Stimulated activated CD4-positive, alpha-beta T cell treated with anti-CD3 and anti-CD28 coated beads, Interleukin-1b, Interleukin-23, amount 100 ng/mL, for 48 hours (primary cell): ENCODE measurements around the gene SNAPC3.
"Not testable (repeated sequence)": the region's sequence is repeated elsewhere in the genome, so short reads cannot be mapped to it uniquely, and the experiment has no call there.

Experiments used
- DNase-seq: peaks from one replicate; pipeline ENCODE4 v3.0.0-alpha.2; 2020

The SNAPC3 gene

DNA sequence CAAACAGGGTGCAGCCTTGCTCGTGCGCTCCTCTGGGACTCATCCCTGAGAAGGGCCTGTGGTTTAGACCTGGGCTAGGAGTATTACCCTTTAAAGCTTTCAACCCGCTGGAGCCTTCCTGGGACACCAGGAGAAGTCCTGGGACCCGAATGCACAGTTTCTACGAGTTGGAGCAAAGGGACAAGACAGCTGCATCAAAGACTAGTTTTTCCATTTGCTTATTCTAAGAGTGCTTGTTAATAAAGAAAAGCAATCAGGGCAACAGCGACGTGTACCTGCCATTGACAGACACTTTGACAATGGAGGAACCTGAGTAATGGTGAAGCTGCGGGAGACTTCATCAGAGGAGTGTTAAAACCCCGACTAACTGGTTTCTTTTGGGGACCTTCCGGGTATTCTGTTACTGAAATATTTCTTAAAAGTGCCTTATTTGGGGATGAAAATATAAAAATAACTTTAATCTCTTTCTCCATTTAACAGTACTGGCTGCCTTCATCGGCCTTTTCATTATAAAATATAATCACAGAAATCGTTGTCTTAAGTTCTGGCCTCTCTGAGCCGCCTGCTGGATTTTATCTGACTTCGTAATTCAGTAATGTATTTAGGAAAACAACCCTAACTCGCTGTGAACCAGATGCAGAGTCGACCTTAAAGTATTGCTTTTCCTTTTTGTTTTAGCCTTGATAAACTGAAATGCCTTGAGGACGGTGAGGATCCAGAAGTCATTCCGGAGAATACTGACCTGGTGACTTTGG is 732 bp downstream of the SNAPC3 start:
- DNase-seq = peak; percentile 16

DNA sequence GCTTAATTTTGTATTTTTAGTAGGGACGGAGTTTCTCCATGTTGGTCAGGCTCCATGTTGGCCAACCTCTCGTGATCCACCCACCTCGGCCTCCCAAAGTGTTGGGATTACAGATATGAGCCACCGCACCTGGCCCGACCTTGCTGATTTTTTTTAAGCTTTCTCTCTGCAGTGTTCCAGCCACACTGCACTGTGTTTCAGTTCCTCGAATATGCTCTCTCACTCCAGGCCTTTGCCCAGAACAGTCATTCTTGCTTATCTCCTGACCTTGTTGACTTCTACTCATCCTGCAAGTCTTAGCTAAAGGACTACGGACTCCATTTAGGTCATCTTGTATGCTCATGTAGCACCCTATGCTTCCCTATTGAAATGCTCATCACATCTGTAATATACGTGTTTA is 3.3 kb downstream of the SNAPC3 start:
- DNase-seq = no peak

DNA sequence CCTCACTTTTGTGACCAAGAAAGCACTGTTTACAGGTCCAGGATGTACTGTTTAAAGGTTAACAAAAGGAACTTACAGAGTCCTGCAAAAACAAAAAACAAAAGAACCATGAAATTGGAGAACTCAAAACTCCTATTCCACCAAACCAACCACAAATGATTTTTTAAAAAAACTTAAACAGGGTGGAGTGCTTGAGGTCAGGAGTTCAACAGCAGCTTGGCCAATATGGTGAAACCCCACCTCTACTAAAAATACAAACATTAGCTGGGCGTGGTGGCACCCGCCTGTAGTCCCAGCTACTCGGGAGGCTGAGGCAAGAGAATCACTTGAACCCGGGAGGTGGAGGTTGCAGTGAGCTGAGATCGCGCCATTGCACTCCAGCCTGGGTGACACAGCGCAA is 5.0 kb downstream of the SNAPC3 start:
- DNase-seq = not testable (repeated sequence)

DNA sequence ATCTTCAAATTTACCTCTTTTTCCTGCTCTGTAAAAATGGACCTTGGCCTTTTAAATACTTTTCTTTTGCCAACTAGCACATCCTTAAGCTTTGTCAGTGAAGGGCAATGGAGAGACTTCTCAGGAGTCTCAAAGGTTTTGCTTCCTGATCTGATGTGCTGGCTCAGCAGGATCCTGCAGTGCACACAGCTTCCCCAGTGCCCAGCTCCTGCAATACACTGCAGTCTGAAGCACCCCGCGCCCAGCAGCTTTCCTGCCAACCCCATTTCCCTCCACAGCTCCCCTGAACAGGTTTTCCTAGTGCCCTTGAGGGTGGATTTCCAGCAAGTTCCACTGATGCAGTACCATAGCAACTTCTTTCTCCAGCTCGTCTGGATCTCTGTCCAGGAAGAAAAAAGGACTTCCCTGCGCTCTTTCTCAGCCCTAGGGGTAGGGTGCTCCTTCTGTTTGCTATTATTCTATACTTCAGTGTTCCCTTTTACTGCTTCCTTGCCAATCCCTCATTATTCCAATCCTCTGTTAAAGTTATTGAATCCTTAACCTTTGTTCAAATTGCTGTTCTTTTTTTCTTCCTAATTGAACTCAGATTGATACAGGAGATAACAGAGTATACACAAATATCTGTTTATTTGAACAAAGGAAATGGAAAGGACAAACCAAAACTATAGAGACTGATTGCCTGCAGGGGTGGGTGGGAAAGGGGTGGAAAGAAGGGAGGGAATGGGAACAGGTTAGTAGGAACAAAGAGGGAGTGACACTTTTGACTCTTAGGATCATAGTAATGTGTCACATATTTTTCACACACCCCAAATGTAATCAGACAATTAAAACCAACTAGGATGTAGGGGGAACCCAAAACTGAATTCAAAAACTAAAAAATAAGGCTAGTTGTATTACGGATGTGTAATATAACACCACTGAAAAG is 8.5 kb downstream of the SNAPC3 start:
- DNase-seq = no peak

DNA sequence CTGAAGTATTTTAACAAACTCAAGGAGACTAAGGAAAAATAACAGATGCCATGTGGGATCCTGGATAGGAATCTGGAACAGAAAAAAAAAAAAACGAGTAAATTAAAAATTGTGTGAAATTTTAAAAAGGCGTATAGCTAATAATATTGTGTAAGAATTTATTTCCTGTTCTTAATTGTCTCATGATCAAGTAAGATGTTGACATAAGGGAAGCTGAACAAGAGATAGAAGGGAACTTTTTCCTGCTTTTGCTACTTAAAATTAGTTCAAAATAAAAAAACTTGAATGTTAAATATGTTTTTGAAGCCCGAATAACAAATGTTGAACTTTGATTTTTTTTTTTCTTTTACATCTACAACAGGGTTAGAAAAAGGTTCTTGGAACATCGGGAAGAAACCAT is 10.5 kb downstream of the SNAPC3 start:
- no peak for DNase-seq

DNA sequence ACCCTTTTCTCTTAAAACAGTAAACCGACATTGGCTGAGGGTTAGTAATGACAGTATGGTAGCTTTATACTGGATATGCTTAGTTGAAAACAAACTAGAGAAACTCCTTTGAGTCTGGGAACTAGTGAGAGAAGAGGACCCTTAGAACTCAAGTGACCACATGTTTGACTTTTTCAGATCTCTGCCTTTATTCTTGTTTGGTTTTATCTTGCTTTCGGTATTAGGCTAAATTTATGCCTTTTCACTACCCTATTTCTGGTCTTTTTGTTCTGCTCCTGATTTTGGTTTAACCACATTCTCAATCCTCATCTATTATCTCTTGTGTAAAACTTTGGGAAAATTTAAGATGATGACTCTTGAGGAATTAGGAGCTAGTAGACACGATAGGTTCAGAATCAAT is 11.0 kb downstream of the SNAPC3 start:
- no peak for DNase-seq

DNA sequence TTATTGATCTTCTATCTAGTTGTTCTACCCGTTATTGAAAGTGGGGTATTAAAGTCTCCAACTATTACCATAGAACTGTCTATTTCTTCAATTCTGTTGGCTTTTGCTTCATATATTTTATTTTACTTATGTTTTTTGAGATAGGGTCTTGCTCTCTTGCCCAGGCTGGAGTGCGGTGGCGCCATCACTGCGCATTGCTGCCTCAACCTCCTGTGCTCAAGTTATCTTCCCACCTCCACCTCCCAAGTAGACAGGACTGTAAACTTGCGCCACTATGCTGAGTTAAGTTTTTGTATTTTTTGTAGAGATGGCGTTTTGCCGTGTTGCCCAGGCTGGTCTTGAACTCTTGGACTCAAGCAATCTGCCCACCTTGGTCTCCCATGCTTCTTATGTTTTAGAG is 16.2 kb downstream of the SNAPC3 start:
- no peak for DNase-seq

DNA sequence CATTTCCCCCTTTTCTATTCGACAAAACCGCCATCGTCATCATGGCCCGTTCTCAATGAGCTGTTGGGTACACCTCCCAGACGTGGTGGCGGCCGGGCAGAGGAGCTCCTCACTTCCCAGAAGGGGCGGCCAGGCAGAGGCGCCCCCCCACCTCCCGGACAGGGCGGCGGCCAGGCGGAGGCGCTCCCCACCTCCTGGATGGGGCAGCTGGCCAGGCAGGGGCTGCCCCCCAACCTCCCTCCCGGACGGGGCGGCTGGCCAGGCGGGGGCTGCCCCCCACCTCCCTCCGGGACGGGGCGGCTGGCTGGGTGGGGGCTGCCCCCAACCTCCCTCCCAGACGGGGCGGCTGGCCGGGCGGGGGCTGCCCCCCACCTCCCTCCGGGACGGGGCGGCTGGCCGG is 19.2 kb downstream of the SNAPC3 start:
- DNase-seq = not testable (repeated sequence)

DNA sequence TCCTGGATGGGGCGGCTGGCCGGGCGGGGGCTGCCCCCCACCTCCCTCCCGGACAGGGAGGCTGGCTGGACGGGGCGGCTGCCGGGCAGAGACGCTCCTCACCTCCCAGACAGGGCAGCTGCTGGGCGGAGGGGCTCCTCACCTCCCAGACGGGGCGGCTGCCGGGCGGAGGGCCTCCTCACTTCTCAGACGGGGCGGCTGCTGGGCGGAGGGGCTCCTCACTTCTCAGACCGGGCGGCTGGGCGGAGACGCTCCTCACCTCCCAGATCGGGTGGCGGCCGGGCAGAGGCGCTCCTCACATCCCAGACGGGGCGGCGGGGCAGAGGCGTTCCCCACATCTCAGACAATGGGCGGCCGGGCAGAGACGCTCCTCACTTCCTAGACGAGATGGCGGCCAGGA is 19.6 kb downstream of the SNAPC3 start:
- DNase-seq = not testable (repeated sequence)

DNA sequence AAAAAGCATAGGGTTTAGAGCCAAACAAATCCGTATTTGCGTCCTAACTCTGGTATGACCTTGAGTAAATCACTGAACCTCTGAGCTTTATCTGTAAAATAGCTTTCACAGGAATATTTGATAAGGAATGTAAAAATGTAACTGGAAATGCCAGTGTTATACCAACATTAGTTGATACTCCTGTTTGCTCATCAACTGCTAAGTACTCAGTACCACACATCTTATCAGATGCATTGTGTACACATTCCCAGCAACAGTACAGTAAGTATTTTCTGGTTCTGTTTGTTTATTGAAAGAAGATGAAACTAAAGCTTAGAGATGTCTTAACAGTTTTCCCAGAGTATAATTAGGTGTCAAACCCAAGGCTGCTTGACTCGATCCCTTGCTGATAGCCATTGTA is 21.5 kb downstream of the SNAPC3 start:
- no peak for DNase-seq

DNA sequence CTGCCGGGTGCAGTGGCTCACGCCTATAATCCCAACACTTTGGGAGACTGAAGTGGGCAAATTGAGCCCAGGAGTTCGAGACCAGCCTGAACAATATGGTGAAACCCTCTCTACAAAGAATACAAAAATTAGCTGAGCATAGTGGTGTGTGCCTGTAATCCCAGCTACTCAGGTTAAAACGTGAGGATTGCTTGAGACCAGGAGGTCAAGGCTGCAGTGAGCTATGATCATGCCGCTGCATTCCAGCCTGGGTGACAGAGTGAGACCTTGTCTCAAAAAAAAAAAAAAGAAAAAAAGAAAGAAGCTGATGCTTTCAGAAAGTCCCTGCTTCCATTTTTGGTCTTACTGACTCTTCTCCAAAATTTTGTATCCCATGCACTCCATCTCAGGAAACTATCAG is 31.3 kb downstream of the SNAPC3 start:
- DNase-seq = no peak

DNA sequence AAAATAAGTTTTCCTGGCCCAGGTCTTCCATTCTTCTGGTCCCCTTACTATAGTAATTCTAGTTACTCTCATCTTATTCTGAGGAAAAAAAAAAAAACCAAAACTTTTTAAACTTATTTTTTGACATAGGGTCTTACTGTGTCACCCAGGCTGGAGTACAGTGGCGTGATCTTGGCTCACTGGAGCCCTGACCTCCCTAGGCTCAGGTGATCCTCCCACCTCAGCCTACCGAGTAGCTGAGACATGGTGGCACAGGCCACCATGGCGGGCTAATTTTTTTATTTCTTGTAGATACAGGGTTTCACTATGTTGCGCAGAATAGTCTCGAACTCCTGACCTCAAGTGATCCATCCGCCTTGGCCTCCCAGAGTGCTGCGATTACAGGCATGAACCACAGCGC is 38.4 kb downstream of the SNAPC3 start:
- DNase-seq = no peak

DNA sequence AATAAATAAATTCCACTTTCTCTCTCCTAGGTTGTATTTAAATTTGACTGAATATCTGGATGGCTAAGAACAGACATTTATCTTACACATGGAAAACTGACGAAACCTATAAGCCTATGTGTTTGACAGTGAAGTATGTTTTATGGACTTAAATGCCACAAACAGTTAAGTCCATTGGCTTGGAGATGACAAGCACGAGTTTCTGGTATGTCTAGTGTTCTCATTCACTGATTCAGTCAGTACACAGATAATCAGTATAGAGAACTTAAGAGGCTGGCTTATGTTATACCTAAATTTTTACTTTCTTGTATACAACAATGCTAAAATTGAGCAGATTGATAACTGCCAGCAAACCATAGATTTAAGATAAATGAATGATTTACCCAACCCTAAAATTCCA is 38.9 kb downstream of the SNAPC3 start:
- DNase-seq = no peak

DNA sequence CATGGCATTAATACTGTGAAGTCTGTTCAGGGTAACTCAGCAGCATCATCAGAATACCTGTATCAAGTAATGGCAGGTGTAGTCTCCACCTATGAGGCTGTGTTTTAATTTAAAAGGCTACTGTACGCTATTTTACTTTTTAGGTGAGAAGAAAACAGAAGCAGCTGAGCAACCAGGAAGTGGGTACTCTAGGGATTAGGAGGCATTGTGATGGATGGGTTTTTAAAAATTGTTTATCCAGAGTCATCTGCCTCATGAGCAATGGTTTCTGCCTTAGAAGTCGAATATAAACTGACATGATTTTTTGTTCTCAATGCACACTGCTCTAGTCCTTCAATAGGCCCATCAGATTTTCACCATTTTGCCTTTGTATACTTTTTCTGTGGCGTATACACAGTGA is 45.5 kb downstream of the SNAPC3 start:
- no peak for DNase-seq

DNA sequence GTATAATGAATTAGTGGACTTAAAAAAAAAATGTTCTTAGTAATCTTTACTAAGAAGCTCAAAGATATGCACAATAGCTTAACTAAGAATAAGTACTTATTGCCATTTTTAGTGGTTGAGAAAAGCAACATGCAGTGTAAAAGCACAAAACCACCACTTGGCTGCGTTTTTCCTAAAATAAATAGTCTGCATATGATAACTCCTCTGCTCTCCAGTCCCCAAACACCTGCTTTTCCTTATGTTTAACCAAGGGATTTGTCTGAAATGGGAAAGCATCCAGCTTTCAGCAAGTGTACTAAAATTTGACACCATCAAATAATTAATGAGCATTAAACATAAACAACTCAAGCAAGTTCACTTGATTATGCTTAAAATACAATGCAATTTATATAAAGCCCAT is 46.7 kb downstream of the SNAPC3 start:
- no peak for DNase-seq

DNA sequence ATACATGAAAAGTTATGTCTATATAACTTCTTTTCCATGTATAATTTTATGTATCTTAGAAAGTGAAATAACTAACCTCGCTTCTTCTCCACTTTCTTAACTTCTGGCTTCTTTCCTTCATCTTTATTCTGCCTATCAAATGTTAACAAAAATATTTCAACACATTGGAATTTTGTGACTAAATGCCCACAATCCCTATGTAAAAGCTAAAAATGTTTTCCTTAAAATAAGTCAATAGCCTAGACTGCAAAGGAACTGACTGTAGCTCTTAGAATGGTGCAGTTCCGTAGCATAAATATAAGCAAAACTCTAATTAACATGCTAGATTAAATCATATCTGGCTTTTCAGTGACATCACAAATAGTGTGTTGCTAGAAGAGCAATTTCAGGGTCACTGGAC is 47.2 kb downstream of the SNAPC3 start:
- DNase-seq = no peak

DNA sequence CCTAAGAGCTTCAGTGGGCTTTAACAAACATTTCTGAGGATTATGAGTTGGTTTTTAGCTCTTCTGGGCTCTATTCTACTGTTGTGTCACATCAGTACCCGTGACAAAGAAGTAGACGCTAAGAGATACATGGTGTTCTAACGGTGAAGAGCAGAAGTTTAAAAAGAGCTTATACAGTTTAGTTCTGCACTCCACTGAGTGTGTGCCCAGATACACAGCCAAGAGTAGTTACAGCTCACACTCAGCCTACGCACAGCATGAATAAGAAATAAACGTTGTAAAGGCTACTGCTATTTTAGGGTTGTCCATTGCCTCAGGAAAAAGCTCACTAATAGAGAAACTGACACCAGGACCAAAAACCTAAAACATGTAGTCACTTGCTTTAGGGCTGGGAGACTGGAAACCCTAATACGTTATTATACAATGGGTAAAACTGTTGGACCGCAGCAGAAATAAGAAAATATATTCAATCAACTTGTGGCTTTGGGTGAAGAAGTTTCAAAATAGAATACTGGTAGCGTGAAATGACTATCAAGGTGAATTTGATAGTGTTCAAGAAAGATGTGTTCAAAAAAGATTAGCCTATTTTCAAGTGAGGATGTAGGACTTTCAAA is 53.4 kb downstream of the SNAPC3 start:
- no peak for DNase-seq

DNA sequence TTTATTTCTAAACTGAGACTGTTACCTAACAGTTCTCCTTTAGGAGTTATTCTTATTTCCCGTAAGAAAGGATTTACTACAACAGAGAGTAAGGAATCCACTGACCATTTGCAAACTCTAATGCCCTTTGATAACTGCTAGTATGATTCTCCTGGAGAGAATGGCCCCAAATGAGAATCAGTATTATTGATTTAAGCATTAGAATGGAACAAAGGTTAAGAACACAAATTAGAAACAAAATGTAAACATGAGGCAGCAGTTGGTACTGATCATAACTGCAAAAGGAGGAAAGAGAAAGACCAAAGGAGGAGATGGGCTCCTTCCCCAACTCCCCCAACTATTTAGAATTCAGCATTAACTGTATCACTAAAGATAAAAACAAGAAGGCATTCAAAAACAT is 57.4 kb downstream of the SNAPC3 start:
- DNase-seq = no peak

DNA sequence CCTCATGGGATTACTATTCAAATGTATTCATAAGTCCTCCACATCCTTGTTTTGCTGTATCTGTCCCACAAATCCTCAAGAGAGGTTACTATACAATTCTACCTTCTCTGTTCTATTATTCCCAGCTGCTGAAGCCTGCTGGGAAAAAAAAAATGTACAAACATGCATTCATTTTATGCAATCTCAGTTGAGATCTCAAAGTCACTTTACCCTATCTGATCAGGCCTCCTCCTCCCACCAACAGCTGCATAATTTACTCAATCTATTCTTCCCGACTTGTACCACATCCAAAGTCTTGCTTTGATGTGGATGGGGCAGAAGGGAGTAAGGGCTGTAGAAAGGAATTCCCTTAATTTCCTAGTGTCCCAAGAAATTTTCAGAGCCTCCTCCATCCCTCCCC is 59.5 kb downstream of the SNAPC3 start:
- DNase-seq = no peak

DNA sequence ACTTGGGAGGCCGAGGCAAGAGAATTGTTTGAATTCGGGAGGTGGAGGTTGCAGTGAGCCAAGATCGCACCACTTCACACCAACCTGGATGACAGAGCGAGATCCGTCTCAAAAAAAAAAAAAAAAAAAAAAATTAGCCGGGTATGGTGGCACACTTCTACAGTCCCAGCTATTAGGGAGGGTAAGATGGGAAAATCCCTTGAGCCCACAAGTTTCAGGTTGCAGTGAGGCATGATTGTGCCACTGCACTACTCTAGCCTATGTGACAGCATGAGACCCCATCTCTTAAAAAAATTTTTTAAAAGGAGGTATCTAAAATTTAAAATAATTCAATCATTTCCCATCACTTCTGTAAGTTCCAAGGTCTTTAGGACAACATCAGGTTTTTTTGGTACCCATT is 62.1 kb downstream of the SNAPC3 start:
- no peak for DNase-seq

DNA sequence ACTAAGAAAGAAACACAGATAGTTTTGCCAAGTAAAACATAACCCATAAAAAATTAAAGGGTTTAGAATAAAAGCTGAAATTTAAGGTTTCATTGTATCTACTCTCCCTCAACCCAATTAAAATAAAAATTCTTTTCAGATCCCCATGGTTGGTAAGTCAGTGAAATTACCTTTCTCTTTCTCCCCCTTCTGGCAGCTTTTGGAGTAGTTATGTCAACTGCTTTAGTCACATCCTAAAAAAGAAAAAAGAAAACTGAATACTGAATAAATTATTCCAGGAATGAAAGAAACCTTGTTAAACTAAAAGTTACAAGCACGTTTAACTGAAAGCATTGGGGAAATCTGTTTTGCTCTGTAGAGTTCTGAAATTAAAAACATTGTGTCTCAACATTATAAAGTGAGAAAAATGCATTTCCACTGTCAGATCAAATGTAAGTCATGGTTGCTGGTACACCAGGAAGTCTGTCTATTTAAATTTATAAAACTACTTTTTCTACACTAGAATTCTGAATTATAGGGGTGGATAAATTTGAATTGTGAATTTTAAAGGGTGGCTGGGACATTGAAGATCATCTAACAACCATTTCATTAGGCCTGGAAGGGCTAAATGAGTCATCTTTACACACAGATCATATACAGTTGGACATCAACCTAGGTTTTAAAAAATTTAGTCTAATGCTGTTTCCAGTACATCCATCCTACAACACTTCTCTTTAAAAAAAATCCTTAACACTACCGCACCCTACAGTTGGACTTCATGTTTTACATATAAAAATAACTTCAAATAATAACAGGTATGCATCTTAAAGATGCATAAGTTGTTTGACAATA is 63.4 kb downstream of the SNAPC3 start:
- DNase-seq = no peak

DNA sequence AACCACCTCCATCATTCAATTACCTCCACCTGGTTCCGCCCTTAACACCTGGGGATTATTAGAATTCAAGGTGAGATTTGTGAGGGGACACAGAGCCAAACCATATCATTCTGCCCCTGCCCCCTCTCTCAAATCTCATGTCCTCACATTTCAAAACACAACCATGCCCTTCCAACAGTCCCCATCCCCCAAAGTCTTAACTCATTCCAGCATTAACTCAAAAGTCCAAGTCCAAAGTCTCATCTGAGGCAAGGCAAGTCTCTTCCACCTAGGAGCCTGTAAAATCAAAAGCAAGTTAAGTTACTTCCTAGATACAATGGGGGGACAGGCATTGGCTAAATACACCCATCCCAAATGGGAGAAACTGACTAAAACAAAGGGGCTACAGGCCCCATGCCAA is 69.3 kb downstream of the SNAPC3 start:
- DNase-seq = no peak
